KOPT-K1 (cell line): ENCODE measurements around the gene OPN1SW.

Experiments
- H3K27ac ChIP-seq: fragments of 200-600 bp; sonication (generic); 2 replicates; pipeline ENCODE4 v1.5.1; 2016; ENCODE audit warnings: antibody characterized with exemption, mild to moderate bottlenecking, low read depth, low read length; ENCODE audit not compliant: poor library complexity, severe bottlenecking
- H3K36me3 ChIP-seq: fragments of 200-600 bp; sonication (generic); 2 replicates; pipeline ENCODE4 v1.5.1; 2017; ENCODE audit warnings: antibody characterized with exemption, mild to moderate bottlenecking, low read length, moderate library complexity; ENCODE audit not compliant: insufficient read depth
- H3K9me3 ChIP-seq: fragments of 200-600 bp; sonication (generic); 2 replicates; pipeline ENCODE4 v1.5.1; 2017; ENCODE audit warnings: antibody characterized with exemption, low read length, mild to moderate bottlenecking; ENCODE audit not compliant: insufficient read depth, poor library complexity, severe bottlenecking

Gene OPN1SW

GRCh38 chr7:128737867-128738385, 37.7 kb downstream of the OPN1SW start:
- Histone ChIP-seq H3K27ac (no peak overlapping the region), H3K9me3 (no peaks in the 10 kb centered on the region), H3K36me3 (0 out of 2 replicates have a peak, but pooled peaks cover 7% of the 10 kb centered on the region)

- no peaks in the 10 kb centered on the region for H3K9me3 ChIP-seq
- no peak overlapping the region for H3K27ac ChIP-seq
Measured at GRCh38 chr7:128737441-128737840, 38.2 kb downstream of the OPN1SW start.

GRCh38 chr7:128735436-128735835, 40.2 kb downstream of the OPN1SW start:
- Histone ChIP-seq H3K36me3 (no peaks in the 10 kb centered on the region), H3K27ac (no peak overlapping the region), H3K9me3 (no peaks in the 10 kb centered on the region)

More at GRCh38 chr7:128737441-128737840, 38.2 kb downstream of the OPN1SW start:
- H3K36me3 ChIP-seq, result 0 out of 2 replicates have a peak, but pooled peaks cover 5% of the 10 kb centered on the region

- Histone ChIP-seq H3K27ac (no peak overlapping the region), H3K9me3 (no peaks in the 10 kb centered on the region), H3K36me3 (no peaks in the 10 kb centered on the region)
Measured at GRCh38 chr7:128734890-128735289, 40.7 kb downstream of the OPN1SW start.

- Histone ChIP-seq H3K9me3 (no peaks in the 10 kb centered on the region), H3K27ac (no peak overlapping the region), H3K36me3 (no peaks in the 10 kb centered on the region)
Measured at GRCh38 chr7:128733278-128733645, 42.3 kb downstream of the OPN1SW start.

GRCh38 chr7:128732521-128733277, 42.9 kb downstream of the OPN1SW start:
- Histone ChIP-seq H3K27ac (no peak overlapping the region), H3K36me3 (no peaks in the 10 kb centered on the region), H3K9me3 (no peaks in the 10 kb centered on the region)

- no peak overlapping the region for H3K27ac ChIP-seq
- no peaks in the 10 kb centered on the region for H3K9me3 ChIP-seq
- H3K36me3 ChIP-seq, result no peaks in the 10 kb centered on the region
Measured at GRCh38 chr7:128731184-128731583, 44.4 kb downstream of the OPN1SW start.

- Histone ChIP-seq H3K36me3 (no peaks in the 10 kb centered on the region), H3K9me3 (no peaks in the 10 kb centered on the region), H3K27ac (no peak overlapping the region)
Measured at GRCh38 chr7:128729494-128729893, 46.1 kb downstream of the OPN1SW start.

GRCh38 chr7:128728598-128728997, 47.0 kb downstream of the OPN1SW start:
- H3K9me3 ChIP-seq, result no peaks in the 10 kb centered on the region
- H3K36me3 ChIP-seq, result no peaks in the 10 kb centered on the region
- no peak overlapping the region for H3K27ac ChIP-seq

GRCh38 chr7:128727239-128727638, 48.4 kb downstream of the OPN1SW start:
- Histone ChIP-seq H3K36me3 (no peaks in the 10 kb centered on the region), H3K27ac (no peak overlapping the region)

GRCh38 chr7:128726737-128727072, 48.9 kb downstream of the OPN1SW start:
- no peak overlapping the region for H3K27ac ChIP-seq
- no peaks in the 10 kb centered on the region for H3K9me3 ChIP-seq
- no peaks in the 10 kb centered on the region for H3K36me3 ChIP-seq

More at GRCh38 chr7:128727239-128727638, 48.4 kb downstream of the OPN1SW start:
- H3K9me3 ChIP-seq, result no peaks in the 10 kb centered on the region

GRCh38 chr7:128726059-128726736, 49.4 kb downstream of the OPN1SW start:
- no peak overlapping the region for H3K27ac ChIP-seq

GRCh38 chr7:128725531-128725930, 50.1 kb downstream of the OPN1SW start:
- Histone ChIP-seq H3K36me3 (no peaks in the 10 kb centered on the region), H3K27ac (no peak overlapping the region), H3K9me3 (no peaks in the 10 kb centered on the region)

More at GRCh38 chr7:128726059-128726736, 49.4 kb downstream of the OPN1SW start:
- Histone ChIP-seq H3K9me3 (no peaks in the 10 kb centered on the region), H3K36me3 (no peaks in the 10 kb centered on the region)

GRCh38 chr7:128724743-128725142, 50.9 kb downstream of the OPN1SW start:
- no peaks in the 10 kb centered on the region for H3K36me3 ChIP-seq
- H3K9me3 ChIP-seq, result no peaks in the 10 kb centered on the region
- H3K27ac ChIP-seq, result no peak overlapping the region
